ENCODE data around the gene ACVR2A.

Gene ACVR2A

DNA sequence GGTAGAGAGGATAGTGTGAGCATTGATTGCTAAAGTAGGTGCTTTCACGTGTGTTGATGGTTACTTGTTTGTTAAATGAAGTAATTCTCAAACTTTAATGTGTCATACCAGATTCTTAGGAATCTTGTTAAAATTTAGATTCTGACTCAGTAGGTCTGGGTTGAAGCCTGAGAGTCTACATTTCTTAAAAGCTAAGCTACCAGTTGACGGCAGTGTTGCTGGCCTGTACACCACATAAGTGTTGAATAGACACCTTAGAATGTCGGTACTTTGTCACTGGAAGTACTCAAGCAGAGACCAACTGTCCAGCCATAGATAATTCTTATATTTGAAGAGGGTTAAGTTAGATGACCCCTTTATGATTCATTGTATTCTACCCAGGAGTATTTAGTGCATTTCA, 79.8 kb downstream of the ACVR2A start:
- TF ChIP-seq, protein P1, sequence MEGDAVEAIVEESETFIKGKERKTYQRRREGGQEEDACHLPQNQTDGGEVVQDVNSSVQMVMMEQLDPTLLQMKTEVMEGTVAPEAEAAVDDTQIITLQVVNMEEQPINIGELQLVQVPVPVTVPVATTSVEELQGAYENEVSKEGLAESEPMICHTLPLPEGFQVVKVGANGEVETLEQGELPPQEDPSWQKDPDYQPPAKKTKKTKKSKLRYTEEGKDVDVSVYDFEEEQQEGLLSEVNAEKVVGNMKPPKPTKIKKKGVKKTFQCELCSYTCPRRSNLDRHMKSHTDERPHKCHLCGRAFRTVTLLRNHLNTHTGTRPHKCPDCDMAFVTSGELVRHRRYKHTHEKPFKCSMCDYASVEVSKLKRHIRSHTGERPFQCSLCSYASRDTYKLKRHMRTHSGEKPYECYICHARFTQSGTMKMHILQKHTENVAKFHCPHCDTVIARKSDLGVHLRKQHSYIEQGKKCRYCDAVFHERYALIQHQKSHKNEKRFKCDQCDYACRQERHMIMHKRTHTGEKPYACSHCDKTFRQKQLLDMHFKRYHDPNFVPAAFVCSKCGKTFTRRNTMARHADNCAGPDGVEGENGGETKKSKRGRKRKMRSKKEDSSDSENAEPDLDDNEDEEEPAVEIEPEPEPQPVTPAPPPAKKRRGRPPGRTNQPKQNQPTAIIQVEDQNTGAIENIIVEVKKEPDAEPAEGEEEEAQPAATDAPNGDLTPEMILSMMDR (IDR thresholded peaks at IDR 0.05), result no peak
- no peak overlapping the region for H3K9ac ChIP-seq
- no peak overlapping the region for H2AFZ ChIP-seq
- H3K27ac ChIP-seq, result no peak overlapping the region
- H3K4me1 ChIP-seq, result no peaks in the 10 kb centered on the region
- H3K9me3 ChIP-seq (ENCODE audit: control insufficient read depth, low read length), result no peaks in the 10 kb centered on the region
- no peaks in the 10 kb centered on the region for H3K79me2 ChIP-seq
- H3K27me3 ChIP-seq (ENCODE audit: control insufficient read depth, insufficient read depth, low read length), result no peaks in the 10 kb centered on the region
- H3K4me3 ChIP-seq (ENCODE audit: low read depth, low read length), result no peak overlapping the region
- H3K36me3 ChIP-seq (ENCODE audit: control insufficient read depth, insufficient read depth, low read length), result no peaks in the 10 kb centered on the region
- no peak overlapping the region for H3K4me2 ChIP-seq (ENCODE audit: low read length)

DNA sequence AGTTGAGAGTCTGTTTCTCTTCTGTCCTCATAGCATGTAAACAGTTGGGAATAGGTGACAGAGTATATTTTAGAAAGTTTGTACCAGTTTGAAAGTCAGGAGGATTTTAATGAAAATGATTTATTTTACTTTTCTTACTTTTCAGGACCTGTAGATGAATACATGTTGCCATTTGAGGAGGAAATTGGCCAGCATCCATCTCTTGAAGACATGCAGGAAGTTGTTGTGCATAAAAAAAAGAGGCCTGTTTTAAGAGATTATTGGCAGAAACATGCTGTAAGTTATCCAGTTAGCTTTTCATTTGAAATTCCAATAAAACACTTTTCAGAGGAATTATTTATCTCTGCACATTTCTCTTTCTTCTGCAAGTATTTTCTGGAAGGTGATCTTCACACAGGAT, 81.1 kb downstream of the ACVR2A start:
- Histone ChIP-seq H3K4me3 (ENCODE audit: low read depth, low read length) (no peak overlapping the region), H3K4me2 (ENCODE audit: low read length) (no peak overlapping the region), H3K79me2 (no peaks in the 10 kb centered on the region), H3K9ac (no peak overlapping the region), H3K9me3 (ENCODE audit: control insufficient read depth, low read length) (no peaks in the 10 kb centered on the region), H3K27ac (no peak overlapping the region), H3K4me1 (no peaks in the 10 kb centered on the region), H2AFZ (no peak overlapping the region), H3K27me3 (ENCODE audit: control insufficient read depth, insufficient read depth, low read length) (no peaks in the 10 kb centered on the region), H3K36me3 (ENCODE audit: control insufficient read depth, insufficient read depth, low read length) (no peaks in the 10 kb centered on the region)
- TF ChIP-seq, protein P1 (IDR thresholded peaks at IDR 0.05), result no peak

DNA sequence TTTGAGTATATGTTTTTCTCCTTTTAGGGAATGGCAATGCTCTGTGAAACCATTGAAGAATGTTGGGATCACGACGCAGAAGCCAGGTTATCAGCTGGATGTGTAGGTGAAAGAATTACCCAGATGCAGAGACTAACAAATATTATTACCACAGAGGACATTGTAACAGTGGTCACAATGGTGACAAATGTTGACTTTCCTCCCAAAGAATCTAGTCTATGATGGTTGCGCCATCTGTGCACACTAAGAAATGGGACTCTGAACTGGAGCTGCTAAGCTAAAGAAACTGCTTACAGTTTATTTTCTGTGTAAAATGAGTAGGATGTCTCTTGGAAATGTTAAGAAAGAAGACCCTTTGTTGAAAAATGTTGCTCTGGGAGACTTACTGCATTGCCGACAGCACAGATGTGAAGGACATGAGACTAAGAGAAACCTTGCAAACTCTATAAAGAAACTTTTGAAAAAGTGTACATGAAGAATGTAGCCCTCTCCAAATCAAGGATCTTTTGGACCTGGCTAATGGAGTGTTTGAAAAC, 82.3 kb downstream of the ACVR2A start:
- Histone ChIP-seq H3K27ac (no peak overlapping the region), H3K9me3 (ENCODE audit: control insufficient read depth, low read length) (no peaks in the 10 kb centered on the region), H3K79me2 (no peaks in the 10 kb centered on the region), H3K4me2 (ENCODE audit: low read length) (no peak overlapping the region), H3K9ac (no peak overlapping the region), H2AFZ (no peak overlapping the region), H3K36me3 (ENCODE audit: control insufficient read depth, insufficient read depth, low read length) (no peaks in the 10 kb centered on the region), H3K4me1 (no peaks in the 10 kb centered on the region), H3K27me3 (ENCODE audit: control insufficient read depth, insufficient read depth, low read length) (no peaks in the 10 kb centered on the region), H3K4me3 (ENCODE audit: low read depth, low read length) (no peak overlapping the region)
- TF ChIP-seq, protein P1 (IDR thresholded peaks at IDR 0.05), result no peak

DNA sequence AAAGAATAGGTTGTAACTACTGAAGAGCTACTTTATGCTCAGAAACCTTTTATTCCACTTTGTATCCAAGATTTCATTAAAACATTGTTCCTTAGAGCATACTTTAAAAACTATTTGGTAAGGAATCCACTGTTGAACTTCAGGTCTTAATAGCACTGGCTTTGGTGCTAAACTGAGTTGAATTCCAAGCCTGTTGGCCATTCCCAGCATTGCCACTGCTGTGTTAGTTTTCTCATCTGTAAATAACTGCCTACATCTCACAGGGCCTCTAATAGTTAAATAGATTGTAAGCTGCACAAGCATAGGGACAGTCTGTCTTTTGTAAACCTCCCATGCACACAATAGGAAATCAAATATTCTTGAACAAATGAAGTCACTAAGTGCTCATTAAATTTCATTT, 89.1 kb downstream of the ACVR2A start:
- H3K4me2 ChIP-seq (ENCODE audit: low read length), result no peak overlapping the region
- TF ChIP-seq, protein P1 (IDR thresholded peaks at IDR 0.05), result no peak
- no peaks in the 10 kb centered on the region for H3K79me2 ChIP-seq
- no peaks in the 10 kb centered on the region for H3K4me1 ChIP-seq
- H3K9ac ChIP-seq, result no peak overlapping the region
- no peaks in the 10 kb centered on the region for H3K36me3 ChIP-seq (ENCODE audit: control insufficient read depth, insufficient read depth, low read length)
- no peaks in the 10 kb centered on the region for H3K9me3 ChIP-seq (ENCODE audit: control insufficient read depth, low read length)
- H3K27me3 ChIP-seq (ENCODE audit: control insufficient read depth, insufficient read depth, low read length), result no peaks in the 10 kb centered on the region
- H3K27ac ChIP-seq, result no peak overlapping the region
- H3K4me3 ChIP-seq (ENCODE audit: low read depth, low read length), result no peak overlapping the region
- H2AFZ ChIP-seq, result no peak overlapping the region

DNA sequence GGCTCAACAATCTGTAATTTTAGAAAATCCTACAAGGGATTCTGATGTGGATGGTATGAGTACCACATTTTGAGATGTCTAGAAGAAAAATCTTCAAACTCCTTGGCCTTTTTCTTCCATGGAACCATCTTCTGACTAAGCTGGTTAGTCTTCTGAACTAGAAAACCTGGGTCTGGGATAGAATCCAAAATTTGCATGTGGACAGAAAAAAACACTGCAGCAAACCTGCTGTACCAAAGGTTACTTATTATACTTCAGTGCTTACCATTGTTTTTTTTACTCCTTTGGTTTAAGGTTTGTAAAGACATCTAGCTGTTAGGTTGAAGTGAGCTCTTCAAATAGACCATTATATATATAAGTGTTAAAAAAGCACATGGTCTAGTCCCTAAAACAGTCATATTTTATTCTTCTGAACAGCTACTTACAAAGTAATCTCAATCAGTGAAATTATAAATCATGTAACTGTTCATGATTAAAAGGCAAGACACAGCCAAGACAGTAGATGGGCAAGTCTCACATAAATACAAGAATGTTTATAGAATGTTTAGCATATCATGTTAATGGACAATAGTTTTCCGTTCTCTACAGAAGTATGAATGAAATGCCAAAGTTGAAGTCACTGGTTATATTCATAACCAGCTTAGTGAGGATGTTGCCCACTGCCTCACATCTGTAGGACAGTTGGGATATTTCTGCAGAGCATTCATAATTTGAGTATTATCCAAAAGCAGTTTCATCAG, 90.2 kb downstream of the ACVR2A start:
- Histone ChIP-seq H3K9me3 (ENCODE audit: control insufficient read depth, low read length) (no peaks in the 10 kb centered on the region), H3K27me3 (ENCODE audit: control insufficient read depth, insufficient read depth, low read length) (no peaks in the 10 kb centered on the region), H3K27ac (no peak overlapping the region), H3K79me2 (no peaks in the 10 kb centered on the region), H3K4me1 (no peaks in the 10 kb centered on the region), H3K4me3 (ENCODE audit: low read depth, low read length) (no peak overlapping the region), H2AFZ (no peak overlapping the region), H3K36me3 (ENCODE audit: control insufficient read depth, insufficient read depth, low read length) (no peaks in the 10 kb centered on the region), H3K9ac (no peak overlapping the region), H3K4me2 (ENCODE audit: low read length) (no peak overlapping the region)
- TF ChIP-seq, protein P1 (IDR thresholded peaks at IDR 0.05), result no peak

Data from parathyroid adenoma (tissue), 2 donors.